Measurements from ENCODE around the gene CALHM5. TPM values are rescaled to one million over a fixed set of nuclear protein-coding genes. Genes with fewer than 3 reads are reported as not detected.

The CALHM5 gene
- total RNA-seq, 1 experiment from 2014 or later = under 0.01 TPM

DNA sequence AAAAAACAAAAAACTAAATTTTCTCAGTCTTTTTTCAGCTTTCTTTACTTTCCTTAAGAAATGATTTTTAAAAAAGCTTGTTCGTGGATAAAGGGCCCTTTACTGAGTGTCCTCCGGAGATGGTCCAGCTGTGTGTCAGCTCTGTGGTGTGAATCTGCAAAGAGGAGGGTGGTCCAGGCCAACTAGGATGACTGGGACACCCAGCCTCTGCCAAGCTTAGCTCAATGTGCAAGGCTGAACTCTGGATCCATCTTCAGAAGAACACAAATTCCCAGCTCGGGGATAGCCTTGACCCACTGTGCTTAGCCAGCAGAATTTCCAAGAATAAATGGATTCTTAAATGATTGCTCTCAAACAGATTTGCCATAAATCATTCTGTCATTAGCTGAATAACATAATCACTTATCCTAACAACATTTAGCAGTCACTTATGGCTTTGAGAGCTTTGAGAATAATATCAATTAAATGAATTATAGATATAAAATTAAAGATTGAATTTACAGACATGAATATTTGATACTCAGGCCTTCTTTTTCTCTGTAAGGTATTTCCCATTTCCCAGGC is 14.2 kb upstream of the CALHM5 start:
- DNase-seq (ENCODE audit: low spot score) = no peak
- in situ Hi-C loops (cut with HindIII; ENCODE audit: low sequenced_read_pairs) = no loop called here

DNA sequence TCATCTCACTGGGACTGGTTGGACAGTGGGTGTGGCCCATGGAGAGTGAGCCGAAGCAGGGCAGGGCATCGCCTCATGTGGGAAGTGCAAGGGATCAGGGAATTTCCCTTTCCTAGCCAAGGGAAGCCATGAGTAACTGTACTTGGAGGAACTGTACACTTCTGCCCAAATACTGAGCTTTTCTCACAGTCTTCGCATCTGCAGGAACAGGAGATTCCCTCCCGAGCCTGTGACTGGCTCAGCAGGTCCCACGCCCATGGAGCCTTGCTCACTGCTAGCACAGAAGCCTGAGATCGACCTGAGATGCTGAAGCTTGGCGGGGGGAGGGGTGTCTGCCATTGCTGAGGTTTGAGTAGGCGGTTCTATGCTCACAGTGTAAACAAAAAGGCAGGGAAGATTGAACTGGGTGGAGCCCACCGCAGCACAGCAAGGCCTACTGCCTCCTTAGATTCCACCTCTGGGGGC is 10.4 kb upstream of the CALHM5 start:
- DNase-seq (ENCODE audit: low spot score) = no peak
- in situ Hi-C loops (cut with HindIII; ENCODE audit: low sequenced_read_pairs) = no loop called here

DNA sequence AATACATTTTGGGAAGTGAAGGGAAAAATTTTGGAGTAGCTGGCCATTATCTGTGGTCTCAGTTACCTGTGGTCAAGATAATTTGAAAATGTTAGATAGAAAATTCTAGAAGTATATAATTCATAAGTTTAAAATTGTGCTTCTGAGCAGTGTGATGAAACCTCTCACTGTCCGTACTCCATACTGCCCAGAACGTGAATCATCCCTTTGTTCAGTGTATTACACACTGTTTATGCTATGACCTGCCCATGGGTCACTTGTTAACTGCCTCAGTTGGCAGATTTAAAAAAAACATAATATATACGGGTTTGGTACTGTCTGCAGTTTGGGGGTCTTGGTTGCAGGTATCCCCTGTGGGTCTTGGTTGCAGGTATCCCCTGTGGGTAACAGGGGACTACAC is 4.1 kb upstream of the CALHM5 start:
- no peak for DNase-seq (ENCODE audit: low spot score)
- in situ Hi-C loops (cut with HindIII; ENCODE audit: low sequenced_read_pairs) = no loop called here

DNA sequence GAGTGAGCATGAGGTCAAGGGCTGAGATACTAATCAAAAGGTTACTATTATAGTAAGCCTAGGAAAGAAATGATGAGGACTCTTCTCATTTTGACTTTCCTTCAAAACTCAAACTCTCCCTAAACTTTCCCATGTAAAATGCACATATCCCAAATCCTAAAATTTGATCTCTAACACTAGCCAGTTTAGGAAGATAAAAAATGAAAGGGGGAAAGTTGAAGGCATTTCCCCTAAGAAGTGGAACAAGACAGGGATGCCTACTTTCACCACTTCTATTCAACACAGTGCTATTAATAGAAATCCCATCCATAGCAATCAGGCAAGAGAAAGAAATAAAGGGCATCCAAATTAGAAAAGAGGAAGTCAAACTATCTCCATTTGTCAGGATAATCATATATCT is 2.9 kb upstream of the CALHM5 start:
- in situ Hi-C loops (cut with HindIII; ENCODE audit: low sequenced_read_pairs) = no loop called here

DNA sequence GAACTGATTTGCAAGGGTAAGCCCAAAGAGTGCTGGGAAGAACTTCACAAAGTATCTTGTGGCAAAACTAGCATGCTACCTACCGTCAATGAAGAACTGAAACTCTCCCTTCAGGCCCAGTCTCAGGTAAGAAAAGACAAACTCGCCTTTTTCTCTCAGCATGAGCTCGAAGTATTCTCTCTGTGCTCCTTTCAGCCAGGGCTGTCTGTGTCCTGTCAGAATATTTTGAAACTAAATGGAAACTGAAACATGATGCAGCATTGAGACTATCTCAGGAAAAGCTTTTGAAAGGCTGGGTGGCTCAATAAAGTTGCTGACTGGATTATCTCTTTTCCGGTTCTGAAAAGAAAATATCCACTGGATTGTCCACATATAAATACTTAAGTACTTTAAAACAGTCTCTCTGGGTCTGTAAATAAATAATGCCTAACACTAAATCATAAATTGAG is 696 bp downstream of the CALHM5 start:
- in situ Hi-C loops (cut with HindIII; ENCODE audit: low sequenced_read_pairs) = no loop called here
- DNase-seq (ENCODE audit: low spot score) = no peak

More for the DNA sequence above, 2.9 kb upstream of the CALHM5 start:
- no peak for DNase-seq (ENCODE audit: low spot score)

GRCh38 chr6:116512734-116513133 is 1.3 kb downstream of the CALHM5 start:
- DNase-seq (ENCODE audit: low spot score) = no peak
- in situ Hi-C loops (cut with HindIII; ENCODE audit: low sequenced_read_pairs) = no loop called here

DNA sequence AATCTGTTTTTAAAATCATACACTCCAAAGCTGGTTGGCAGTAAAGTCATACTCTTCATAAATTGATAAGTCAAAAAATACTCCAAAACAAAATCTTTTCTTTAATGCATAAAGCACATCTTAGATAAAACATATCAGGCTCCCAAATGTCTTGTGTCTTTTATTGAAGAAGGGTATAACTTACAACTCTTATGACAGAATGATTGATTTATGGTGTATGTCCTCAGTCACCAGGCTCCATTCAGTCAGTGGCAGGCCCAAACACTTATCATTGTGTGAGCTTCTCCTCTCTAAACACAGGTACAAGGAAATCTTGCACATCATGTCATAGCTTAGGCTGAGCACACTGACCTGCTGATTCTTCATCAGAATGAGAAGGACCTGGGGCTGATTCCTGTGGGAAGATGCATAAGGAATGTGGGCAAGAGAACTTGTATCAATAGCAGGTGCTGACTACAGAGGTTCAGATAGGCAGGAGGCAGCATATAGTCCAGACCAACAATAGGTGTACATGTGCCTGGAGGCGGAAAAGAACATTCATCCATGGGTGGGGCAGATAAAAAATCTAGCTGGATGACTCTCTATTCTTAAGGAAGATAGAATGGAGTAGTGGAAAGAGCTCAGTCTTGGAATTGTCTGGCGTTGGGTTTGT is 1.9 kb downstream of the CALHM5 start:
- no peak for DNase-seq (ENCODE audit: low spot score)
- in situ Hi-C loops (cut with HindIII; ENCODE audit: low sequenced_read_pairs) = no loop called here

DNA sequence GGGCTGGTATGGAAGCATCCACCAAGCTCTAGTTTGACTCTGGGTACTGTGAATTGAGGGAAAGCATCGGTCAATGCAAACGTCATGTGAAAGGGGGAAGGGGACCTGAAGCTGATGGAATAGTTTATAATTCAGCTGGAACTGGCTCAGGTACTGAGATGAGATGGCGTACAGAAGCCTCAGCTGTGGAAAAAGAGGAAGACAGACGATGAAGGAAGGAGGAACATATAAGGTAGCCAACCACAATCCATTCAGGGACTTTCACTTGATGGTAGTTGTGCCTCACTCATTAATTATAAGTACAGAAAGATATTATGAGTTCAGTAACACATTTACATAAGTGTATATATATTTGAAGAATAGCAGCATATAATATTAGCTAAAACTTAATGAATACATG is 2.7 kb downstream of the CALHM5 start:
- DNase-seq (ENCODE audit: low spot score) = no peak
- in situ Hi-C loops (cut with HindIII; ENCODE audit: low sequenced_read_pairs) = no loop called here

DNA sequence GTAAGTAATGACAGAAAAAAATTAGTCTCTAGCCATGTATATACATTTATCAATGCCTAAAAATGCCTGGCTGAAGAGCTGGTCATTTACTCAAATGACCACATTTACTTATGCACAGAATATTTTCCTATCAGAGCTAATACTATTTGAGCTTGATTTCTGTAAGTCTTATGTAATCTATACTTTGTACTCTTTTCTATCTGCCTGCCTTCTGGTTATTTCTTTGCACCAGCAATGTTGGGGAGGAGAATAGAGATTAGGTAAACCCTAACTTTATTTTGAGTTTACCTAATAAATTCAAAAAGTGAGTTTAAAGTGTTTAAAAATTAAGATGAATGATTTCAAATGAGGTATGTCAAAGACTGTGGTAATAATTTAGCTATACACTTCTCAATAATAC is 3.7 kb downstream of the CALHM5 start:
- DNase-seq (ENCODE audit: low spot score) = no peak
- in situ Hi-C loops (cut with HindIII; ENCODE audit: low sequenced_read_pairs) = no loop called here

DNA sequence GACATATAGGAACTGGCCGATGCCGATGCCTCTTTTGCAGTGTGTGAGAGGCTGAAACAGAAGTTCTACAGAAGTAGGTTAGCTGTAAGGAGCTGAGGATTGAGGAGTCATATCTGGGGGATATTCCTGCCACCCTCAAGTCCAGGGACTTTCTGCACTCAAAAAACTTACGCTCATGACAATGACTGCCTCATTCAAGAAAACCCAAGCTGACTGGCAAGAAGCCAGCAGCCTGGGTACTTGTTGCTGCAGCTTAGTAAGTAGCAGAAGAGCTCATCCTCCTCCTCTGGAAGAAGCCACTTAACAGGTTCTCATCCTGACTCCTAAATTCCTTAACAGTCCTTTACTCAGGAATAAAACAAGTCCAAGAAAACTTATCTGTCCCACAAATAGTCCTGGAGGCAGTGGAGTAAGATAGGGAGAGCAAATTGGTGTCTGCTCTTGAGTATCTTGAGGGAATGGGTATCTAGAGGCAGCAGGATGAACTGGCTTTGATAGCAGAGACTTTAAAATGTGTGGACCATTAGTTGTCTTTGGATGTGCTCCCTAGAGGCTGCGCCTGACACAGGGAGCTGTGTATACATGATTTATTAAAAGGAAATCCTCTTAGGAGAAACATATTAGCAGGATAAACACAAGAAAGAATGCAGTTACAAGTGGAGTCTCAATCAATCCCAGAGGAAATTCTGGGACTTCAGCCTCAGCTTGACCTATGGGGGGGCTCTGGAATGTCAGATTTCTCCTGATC is 7.4 kb downstream of the CALHM5 start:
- in situ Hi-C loops (cut with HindIII; ENCODE audit: low sequenced_read_pairs) = no loop called here
- DNase-seq (ENCODE audit: low spot score) = peak; percentile 14

DNA sequence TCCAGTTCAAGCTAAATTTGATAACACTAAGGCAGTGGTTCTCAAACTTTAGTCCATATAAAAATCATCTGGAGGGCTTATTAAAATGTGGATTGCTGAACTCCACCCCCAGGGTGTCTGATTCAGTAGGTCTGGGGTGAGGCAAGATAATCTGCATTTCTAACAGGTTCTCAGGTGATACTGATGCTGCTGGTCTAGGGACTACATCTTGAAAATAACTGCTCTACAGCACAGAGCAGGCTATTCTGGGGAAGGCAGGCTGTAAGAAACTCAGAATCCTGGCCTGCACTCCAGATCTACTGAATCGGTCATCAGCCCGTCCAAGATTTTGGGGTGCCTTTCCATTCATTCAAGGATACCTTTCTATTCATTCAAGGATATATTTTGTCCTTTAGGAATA is 11.5 kb downstream of the CALHM5 start:
- DNase-seq (ENCODE audit: low spot score) = no peak
- in situ Hi-C loops (cut with HindIII; ENCODE audit: low sequenced_read_pairs) = no loop called here

- in situ Hi-C loops (cut with HindIII; ENCODE audit: low sequenced_read_pairs) = no loop called here
- no peak for DNase-seq (ENCODE audit: low spot score)
Measured at GRCh38 chr6:116524236-116524635, 12.8 kb downstream of the CALHM5 start.

- in situ Hi-C loops (cut with HindIII; ENCODE audit: low sequenced_read_pairs) = no loop called here
- no peak for DNase-seq (ENCODE audit: low spot score)
Measured at GRCh38 chr6:116528133-116528532, 16.7 kb downstream of the CALHM5 start.

DNA sequence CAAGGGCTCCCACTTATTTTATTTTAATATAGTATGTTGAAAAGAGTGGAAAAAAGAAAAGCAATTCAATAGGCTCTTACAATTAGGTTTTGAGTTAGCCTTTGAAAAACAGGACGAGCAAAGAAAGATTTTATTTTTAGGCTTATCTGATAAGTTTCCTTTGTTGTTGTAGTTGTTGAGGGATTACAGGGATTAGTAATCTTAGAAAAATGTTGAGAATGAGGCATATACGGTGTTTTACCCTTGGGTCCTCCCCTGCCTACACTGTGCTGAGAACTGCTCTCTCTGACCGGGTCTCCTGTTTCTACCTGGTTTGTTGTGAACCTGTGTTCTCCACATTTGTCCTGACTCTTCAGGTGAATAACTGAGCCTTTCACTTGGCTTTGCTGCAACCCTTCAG is 17.3 kb downstream of the CALHM5 start:
- DNase-seq (ENCODE audit: low spot score) = no peak

DNA sequence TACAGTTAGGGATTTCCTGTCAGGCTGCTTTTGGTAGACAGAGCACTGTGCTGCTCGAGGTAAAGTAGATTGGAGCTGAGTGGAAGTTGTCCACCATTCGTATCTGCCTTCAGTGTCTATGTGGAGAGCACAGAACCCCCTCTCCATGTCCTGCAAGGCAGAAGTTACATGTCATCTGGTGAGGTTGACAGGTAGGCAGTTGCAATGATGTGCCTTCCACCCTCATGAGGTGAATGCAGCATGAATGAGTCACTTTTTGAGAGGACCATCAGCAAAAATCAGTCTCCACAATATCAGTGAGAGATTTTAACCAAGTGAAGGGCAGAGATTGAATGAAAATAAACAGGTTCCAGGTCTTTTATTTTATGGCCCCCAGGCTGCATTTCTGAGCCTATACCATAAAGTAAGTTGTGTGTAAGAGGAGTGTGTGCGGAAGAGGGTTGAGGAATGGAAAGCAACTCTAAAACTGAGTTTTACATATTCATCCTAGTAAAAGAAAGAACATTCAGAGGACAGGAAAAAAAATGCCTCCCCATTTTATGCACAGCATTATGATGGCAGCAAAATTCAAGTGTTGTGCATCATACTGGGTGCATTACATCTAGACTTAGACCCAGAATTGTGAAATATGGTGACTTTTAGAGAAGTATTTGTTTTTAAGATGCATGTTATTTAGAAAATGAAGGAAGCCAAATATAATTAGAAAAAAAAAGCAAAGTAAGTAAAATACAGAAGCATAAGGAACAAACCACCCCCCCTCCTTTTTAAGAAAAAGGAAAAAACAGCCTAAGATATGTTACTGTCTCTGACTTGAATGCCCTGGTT is 18.2 kb downstream of the CALHM5 start:
- DNase-seq (ENCODE audit: low spot score) = no peak
- in situ Hi-C loops (cut with HindIII; ENCODE audit: low sequenced_read_pairs) = no loop called here

More for the DNA sequence above, 17.3 kb downstream of the CALHM5 start:
- in situ Hi-C loops (cut with HindIII; ENCODE audit: low sequenced_read_pairs) = no loop called here

- DNase-seq (ENCODE audit: low spot score) = no peak
- in situ Hi-C loops (cut with HindIII; ENCODE audit: low sequenced_read_pairs) = no loop called here
Measured at GRCh38 chr6:116530436-116530835, 19.0 kb downstream of the CALHM5 start.

DNA sequence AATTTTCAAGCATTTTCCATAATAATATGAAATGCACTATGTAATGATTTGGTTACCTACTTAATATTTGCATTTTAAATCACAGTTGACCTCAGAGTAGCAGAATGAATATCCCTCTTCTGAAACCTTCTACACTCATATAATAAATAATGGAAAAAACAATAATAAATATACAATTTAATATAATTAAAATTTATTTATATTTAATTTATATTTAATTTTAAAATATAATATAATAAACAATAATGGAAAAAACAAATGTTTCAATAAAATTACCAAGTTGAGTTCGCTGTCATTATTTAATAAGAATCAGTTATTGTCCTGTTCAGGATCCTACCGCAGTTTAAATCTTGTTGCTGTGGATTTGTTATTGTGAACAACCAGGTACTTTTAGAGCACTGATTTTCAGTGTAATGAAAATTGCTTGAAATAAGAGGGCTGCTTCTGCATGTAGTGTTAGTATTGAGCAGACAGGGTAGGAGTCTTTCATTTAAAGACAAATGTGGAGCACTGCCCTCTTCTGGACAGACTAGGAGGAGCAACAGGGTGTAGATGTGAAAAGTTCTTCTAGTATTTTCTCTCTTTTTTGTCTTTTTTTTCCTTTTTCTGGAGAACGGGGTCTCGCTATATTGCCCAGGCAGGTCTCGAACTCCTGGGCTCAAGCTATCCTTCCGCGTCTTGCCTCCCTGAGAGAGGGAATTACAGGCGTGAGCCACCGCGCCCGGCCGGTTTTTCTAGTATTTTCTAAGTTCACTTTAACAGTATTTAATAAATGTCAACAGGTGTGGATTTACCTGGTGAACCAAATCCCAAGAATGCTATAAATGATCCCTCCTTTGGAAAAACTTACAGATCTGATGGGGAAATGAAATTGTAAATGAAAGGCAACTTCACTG is 20.5 kb downstream of the CALHM5 start:
- DNase-seq (ENCODE audit: low spot score) = peak; percentile 49
- in situ Hi-C loops (cut with HindIII; ENCODE audit: low sequenced_read_pairs) = no loop called here

GRCh38 chr6:116533233-116533957 is 22.0 kb downstream of the CALHM5 start:
- in situ Hi-C loops (cut with HindIII; ENCODE audit: low sequenced_read_pairs) = no loop called here
- DNase-seq (ENCODE audit: low spot score) = peak; percentile 38
